Measurements from ENCODE around the gene TLE3.

TLE3 gene

DNA sequence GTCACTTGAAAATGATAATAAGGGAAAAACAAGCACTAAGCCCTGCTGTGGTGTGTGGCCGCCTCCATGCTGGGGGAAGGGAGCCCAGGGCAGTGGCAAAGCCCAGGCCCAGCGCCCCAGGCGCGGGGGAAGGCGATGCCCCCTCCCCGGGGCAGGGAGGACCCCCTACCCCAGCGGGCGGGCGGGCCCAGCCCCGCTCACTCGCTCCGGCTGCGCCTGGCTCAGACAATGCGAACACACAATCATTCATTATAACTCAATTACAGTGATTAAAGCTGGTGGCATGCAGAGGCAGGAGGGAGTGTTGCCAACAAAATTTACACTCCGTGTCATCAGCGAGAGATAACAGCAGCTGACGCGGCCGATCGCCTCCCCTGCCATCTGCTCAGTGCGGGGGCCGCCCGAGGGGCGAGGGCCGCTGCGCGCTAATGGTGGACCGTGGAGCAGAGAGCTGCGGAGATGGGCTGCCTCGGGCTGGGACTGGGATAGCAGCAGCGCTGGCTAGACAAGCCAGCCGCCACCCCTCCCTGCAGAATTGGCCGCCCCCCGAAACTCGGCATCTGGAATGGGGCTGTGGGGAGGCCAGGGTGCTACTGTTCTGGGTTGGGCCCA lies 64.1 kb downstream of the TLE3 start:
- no peak overlapping the region for H3K4me3 ChIP-seq (replicated peaks in 1 of 2; ENCODE audit: low read depth in 2 of 2, low read length in 2 of 2)
- DNase-seq (ENCODE audit: low read depth in 2 of 2) = peak; percentile 48 to 67
- TF ChIP-seq, protein P1, sequence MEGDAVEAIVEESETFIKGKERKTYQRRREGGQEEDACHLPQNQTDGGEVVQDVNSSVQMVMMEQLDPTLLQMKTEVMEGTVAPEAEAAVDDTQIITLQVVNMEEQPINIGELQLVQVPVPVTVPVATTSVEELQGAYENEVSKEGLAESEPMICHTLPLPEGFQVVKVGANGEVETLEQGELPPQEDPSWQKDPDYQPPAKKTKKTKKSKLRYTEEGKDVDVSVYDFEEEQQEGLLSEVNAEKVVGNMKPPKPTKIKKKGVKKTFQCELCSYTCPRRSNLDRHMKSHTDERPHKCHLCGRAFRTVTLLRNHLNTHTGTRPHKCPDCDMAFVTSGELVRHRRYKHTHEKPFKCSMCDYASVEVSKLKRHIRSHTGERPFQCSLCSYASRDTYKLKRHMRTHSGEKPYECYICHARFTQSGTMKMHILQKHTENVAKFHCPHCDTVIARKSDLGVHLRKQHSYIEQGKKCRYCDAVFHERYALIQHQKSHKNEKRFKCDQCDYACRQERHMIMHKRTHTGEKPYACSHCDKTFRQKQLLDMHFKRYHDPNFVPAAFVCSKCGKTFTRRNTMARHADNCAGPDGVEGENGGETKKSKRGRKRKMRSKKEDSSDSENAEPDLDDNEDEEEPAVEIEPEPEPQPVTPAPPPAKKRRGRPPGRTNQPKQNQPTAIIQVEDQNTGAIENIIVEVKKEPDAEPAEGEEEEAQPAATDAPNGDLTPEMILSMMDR (IDR thresholded peaks at IDR 0.05; ENCODE audit: low read depth, low read length) = no peak

GRCh38 chr15:70033109-70033508 lies 64.6 kb downstream of the TLE3 start:
- TF ChIP-seq, protein P1 (IDR thresholded peaks at IDR 0.05; ENCODE audit: low read depth, low read length) = no peak
- no peak overlapping the region for H3K4me3 ChIP-seq (replicated peaks in 1 of 2; ENCODE audit: low read depth in 2 of 2, low read length in 2 of 2)

GRCh38 chr15:70032509-70032908 lies 65.2 kb downstream of the TLE3 start:
- DNase-seq (ENCODE audit: low read depth in 2 of 2) = no peak
- no peak overlapping the region for H3K4me3 ChIP-seq (replicated peaks in 1 of 2; ENCODE audit: low read depth in 2 of 2, low read length in 2 of 2)
- TF ChIP-seq, protein P1 (IDR thresholded peaks at IDR 0.05; ENCODE audit: low read depth, low read length) = no peak

More at GRCh38 chr15:70033109-70033508, 64.6 kb downstream of the TLE3 start:
- no peak for DNase-seq (ENCODE audit: low read depth in 2 of 2)

DNA sequence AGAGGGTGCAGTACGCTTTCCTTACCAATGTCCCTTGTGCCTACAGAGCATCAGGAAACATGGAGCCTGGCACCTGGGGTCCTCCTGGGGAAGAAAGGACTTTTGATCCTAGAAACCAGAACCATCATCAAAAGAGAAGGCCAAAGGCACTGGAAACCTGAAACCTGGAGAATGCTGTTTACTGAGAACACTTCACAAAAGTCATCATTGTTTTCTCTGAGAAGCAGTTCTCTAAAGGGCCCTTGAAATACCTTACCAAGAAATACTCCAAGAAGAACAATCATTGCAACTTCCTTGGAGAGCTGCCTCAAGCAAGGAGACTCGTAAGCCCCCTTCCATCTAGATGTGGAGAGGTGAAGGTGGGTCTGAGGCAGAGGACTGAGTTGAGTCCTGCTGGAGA lies 66.0 kb downstream of the TLE3 start:
- no peak overlapping the region for H3K4me3 ChIP-seq (replicated peaks in 1 of 2; ENCODE audit: low read depth in 2 of 2, low read length in 2 of 2)
- TF ChIP-seq, protein P1 (IDR thresholded peaks at IDR 0.05; ENCODE audit: low read depth, low read length) = no peak
- no peak for DNase-seq (ENCODE audit: low read depth in 2 of 2)

GRCh38 chr15:70031261-70031660 lies 66.5 kb downstream of the TLE3 start:
- DNase-seq (ENCODE audit: low read depth in 2 of 2) = no peak
- no peak overlapping the region for H3K4me3 ChIP-seq (replicated peaks in 1 of 2; ENCODE audit: low read depth in 2 of 2, low read length in 2 of 2)
- TF ChIP-seq, protein P1 (IDR thresholded peaks at IDR 0.05; ENCODE audit: low read depth, low read length) = no peak

DNA sequence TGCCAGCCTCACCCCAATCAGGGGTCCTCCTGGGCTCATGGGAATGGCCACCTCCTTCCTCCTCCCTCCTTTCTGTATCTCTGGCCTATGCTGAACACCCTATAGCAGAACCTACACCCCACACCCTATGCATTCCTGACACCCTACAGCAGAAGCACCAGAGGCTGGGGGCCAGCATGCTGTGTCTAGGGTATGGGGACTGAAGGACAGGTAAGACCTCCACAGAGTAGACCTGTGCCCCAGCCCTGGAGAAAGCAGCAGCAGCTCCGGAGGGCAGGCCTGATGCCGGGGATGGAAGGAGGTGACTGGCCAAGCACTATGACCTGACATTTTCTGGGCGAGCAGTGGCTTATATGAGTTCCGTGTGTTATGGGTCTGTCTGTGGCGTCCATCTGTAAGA lies 66.9 kb downstream of the TLE3 start:
- H3K4me3 ChIP-seq (replicated peaks in 1 of 2; ENCODE audit: low read depth in 2 of 2, low read length in 2 of 2) = no peak overlapping the region
- no peak for DNase-seq (ENCODE audit: low read depth in 2 of 2)
- TF ChIP-seq, protein P1 (IDR thresholded peaks at IDR 0.05; ENCODE audit: low read depth, low read length) = no peak

DNA sequence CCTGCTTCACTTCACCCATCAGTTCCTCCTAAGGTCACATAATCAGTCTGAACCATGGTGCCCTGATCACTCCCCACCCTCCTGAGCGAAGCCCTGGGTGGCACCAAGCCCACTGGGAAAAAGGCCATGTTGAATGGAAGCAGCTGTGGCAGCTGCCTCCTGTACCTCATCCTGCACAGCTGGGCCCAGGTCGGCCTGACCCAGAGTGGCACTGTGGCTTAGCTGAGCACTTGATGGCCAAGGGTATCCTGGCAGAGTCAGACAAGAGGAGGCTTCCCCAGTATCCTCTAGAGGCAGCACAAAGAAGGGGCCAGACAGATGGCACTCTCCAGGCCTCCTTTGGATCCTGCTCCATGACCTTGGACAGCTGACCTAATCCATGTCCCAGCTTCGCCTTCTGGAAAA lies 68.4 kb downstream of the TLE3 start:
- no peak for DNase-seq (ENCODE audit: low read depth in 2 of 2)
- no peak overlapping the region for H3K4me3 ChIP-seq (replicated peaks in 1 of 2; ENCODE audit: low read depth in 2 of 2, low read length in 2 of 2)
- TF ChIP-seq, protein P1 (IDR thresholded peaks at IDR 0.05; ENCODE audit: low read depth, low read length) = no peak

All from cardiac fibroblast (primary cell).